Endometrial microvascular endothelial cells (primary cell): ENCODE measurements around the gene GPR132. TPM values are rescaled to one million over a fixed set of nuclear protein-coding genes. Genes with fewer than 3 reads are reported as not detected.
"Not testable (repeated sequence)": the region's sequence is repeated elsewhere in the genome, so short reads cannot be mapped to it uniquely, and the experiment has no call there.

Source experiments
- in situ Hi-C: cut with HindIII; loops from 2 replicates; pipeline ENCODE4 v1.10.0; 2017; ENCODE audit warnings: low sequenced_read_pairs, low pct_unique_long_range_greater_than_20kb; ENCODE audit errors: inconsistent ontology term
- total RNA-seq: library from RNA; depleted of rRNA; stranded (reverse); fragments of >200 nt; gene quantifications from one replicate; pipeline ENCODE4 v1.2.3, GENCODE V29; 2015; ENCODE audit errors: inconsistent ontology term

The GPR132 gene
- total RNA-seq, 1 donor from 2014 or later: not detected

DNA sequence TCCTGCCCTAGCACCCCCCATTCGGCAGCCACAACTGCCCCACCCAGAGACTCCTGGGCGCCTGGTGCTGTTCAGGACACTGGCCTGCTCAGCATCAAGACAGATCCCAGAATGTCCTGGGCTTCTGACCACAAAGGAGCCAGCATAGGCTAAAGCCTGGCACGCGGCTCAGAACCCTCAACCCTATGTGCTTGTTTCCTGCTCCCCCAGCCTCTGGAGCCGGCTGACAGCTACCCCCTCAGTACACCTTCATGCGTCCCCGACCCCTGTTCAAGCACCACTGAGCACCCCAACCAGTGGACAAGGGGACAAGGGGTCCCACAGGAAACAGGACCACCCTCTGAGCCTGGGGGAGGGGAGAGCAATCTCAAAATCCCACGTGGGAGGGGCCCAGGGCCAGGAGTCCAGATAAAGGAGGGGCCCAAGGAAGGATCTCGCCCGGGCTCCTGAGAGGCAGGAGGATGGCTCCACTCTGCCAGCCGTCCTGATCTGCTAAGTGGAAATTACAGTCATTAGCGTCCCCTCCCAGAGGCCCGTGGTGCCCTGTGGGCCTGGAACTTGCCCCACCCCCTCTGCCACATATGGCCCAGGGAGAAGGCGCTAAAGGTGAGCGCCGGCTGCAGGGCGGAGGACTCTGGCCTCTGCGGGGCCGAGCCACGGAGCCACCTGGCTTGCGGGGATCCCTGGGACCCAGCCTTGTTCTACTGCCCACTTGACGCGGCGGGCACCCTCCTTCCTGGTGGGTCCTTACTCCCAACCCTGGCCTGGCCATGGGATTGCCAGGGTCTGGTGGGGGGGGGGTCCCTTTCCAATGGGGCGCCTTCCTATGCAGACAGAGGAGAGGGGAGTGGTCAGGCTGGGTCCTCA lies 27.2 kb upstream of the GPR132 start:
- in situ Hi-C loops: no loop called here

DNA sequence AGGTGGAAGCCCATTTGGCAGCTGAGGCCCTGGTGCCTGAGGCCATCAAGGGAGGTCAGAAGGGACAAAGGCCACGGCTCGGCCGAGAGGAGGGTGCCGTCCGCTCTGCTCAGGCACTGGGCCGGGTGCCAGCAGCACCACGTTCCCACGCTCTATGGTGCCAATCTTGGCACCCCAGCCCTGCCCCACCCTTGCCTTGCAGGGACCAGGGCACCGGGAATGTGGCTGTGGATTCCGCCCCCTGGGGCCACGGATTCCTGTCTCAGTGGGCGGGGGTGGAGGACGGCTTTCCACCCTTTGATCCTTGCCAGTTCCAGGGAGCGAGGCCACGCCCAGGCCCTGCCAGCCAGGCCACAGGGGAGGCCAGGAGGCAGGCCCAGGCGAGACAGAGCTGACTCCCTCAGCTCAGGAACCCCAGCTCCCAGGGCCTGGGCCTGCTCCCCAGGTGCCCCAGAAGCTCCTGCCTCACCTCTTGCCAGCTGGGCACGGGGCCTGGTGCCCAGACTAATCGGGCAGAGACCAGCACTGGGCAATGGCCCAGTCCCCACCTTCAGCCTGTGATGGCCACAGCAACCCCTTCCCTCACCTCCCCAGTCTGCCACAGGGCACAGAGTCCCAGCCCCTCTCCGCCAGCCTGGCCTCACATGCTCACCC lies 26.4 kb upstream of the GPR132 start:
- in situ Hi-C loops: no loop called here

- in situ Hi-C loops: no loop called here
These were observed 25.9 kb upstream of the GPR132 start for GRCh38 chr14:105091054-105091516.

GRCh38 chr14:105090493-105091053 lies 25.3 kb upstream of the GPR132 start:
- in situ Hi-C loops: no loop called here

- in situ Hi-C loops: no loop called here
These were observed 24.7 kb upstream of the GPR132 start for GRCh38 chr14:105089746-105090492.

DNA sequence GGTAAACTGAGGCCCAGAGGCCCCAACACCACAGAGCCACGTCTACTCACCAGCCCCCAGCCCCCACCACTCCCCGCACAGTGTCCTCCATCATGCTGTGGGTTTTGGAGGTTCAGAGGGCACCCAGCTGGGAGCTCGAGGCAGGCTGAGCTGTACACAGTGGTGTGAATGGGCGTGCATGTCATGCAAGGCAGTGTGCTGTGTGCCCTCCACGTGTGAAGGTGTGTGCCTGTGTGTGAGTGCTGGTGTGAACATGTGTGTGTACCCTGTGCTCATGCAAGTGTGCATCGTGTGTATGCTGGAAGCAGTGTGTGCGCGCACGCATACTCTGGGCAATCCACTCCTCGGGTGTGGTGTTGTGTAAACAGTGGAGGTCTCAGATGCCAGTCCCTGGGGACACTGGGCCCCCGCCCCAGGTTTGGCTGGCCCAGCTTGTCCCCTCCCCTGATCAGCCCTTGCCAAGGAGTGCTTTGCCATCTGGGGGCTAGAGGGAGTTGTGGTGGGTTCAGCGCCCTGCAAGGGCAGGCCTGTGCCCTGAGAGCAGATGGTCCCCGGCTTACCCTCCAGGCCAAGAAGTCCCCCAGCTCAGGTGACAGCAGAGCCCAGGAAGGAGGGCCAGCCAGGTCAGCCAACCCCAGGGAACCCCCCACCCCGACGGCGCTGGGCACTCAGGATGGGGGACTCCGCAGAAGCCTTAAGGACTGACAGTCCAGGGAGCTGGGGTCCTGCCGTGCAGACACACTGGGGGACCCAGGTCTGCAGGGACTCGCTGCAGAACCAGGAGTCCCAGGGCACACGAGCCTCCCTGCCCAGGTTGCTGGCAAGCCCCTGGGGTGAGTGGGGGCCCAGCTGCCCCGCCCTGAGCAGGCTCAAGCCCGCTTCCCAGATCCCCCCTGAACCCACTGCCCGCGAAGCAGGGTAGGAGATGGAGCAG lies 23.8 kb upstream of the GPR132 start:
- in situ Hi-C loops: no loop called here

DNA sequence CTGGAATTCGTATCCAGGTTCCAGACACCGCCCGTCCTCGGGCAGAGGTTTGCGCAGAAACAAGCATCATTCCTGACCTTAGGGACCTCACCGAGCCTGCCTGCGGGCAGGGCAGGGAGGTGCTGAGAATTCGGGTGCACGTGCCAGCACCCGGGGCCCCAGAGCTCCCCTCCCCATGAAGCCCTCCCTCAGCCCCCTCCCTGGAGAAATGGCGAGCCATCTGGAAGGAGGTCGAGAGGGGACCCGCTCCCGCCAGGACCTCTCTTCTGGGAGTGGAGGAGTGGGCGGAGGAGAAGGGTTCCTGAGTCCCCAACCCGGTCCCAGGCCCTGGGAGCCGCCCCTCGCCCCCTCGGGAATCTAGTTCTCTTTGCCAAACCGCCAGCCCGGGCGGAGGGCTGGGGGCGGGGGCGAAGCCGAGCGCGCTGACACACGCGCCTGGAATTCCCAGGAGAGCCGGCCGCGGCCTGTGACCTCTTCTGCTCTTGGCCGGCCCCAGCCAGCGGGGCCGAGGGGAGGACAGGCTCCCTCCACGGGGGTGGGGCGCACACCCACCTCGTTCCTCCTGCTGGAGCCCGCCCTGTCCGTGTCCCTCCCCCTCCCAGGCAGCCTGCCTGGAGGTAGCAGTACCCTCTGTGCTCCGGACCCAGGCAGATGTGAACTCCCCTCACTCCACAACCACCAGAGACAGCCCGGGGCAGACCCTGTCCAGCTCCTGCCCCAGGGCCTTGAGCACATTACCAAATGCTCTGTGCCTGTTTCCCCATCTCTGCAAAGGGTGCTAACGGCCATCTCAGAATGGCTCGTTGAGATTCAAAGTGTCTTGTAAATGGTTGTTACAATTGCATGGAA lies 23.0 kb upstream of the GPR132 start:
- in situ Hi-C loops: no loop called here

GRCh38 chr14:105087308-105087962 lies 22.2 kb upstream of the GPR132 start:
- in situ Hi-C loops: no loop called here

GRCh38 chr14:105086833-105087307 lies 21.6 kb upstream of the GPR132 start:
- in situ Hi-C loops: no loop called here

- in situ Hi-C loops: no loop called here
These were observed 20.5 kb upstream of the GPR132 start for GRCh38 chr14:105085766-105086165.

DNA sequence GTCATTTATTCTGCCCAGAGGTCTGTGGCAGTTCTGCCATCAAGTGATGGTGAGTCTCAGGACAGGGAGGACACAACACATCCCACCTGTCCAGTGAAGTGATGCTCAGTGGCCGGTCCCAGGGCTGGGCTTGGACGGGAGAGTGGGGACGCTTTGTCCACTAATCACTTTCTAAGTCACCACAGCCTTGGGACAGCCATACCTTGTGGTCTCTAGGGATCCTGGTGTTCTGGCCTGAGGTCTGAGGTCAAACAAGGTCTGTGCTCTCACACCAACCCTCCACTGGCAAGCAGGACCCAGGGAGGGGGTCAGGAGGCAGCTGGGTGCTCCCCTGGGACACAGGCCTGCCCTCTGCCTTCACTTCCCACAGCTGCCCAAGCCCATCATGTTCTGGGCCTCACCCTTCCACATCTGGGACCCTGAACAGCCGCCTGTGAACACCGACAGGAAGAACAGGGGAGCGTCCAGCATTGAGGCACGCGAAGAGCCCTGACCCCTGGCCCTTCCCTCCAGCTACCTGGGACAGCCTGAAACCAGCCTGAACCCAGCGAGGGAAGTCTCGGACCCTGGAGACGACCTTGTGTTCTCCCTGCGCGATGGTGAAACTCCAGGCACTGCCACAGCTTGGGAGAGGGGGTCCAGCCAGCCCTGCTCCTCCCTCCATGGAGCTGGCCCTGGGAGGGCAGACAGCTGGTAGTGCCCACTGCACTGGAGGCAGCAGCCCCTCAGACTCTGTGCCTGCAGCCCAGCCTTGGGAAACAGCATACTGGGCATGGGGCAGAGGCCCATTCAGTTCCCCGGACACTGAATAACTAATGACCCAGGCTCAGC lies 19.7 kb upstream of the GPR132 start:
- in situ Hi-C loops: no loop called here

GRCh38 chr14:105083926-105084685 lies 18.9 kb upstream of the GPR132 start:
- in situ Hi-C loops: no loop called here

GRCh38 chr14:105082703-105083102 lies 17.5 kb upstream of the GPR132 start:
- in situ Hi-C loops: no loop called here

GRCh38 chr14:105081473-105081872 lies 16.2 kb upstream of the GPR132 start:
- in situ Hi-C loops: not testable (repeated sequence)

DNA sequence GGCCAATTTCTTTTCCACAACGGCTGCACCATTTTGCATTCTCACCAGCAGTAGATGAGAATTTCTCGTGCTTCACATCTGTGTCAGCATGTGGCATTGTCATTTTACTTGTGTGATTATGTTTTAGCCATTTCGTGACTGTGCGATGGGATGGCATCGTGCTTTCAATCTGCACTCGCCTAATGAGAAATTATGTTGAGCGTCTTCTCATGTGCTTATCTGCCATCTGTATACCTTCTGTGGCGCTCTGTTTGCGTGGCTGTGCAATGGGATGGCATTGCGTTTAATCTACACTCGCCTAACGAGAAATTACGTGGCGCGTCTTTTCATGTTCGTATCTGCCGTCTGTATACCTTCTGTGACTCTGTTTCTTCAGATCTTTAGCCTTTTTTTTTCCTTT lies 14.9 kb upstream of the GPR132 start:
- in situ Hi-C loops: no loop called here
